ENCODE results near the gene FARP1.

FARP1 gene

GRCh38 chr13:98396071-98396710 lies 253.3 kb downstream of the FARP1 start:
- Histone ChIP-seq H3K36me3 (ENCODE audit: control insufficient read depth, low read length) (no peaks in the 10 kb centered on the region), H3K4me1 (ENCODE audit: control insufficient read depth, low read length) (no peaks in the 10 kb centered on the region), H3F3A (ENCODE audit: control insufficient read depth, insufficient read depth) (no peaks in the 10 kb centered on the region), H3K9me3 (ENCODE audit: control insufficient read depth, insufficient read depth, low read length) (no peaks in the 10 kb centered on the region), H3K4me2 (ENCODE audit: low read length) (no peak overlapping the region), H3K4me3 (ENCODE audit: low read length) (no peak overlapping the region), H3K27ac (ENCODE audit: low read depth, low read length) (no peak overlapping the region), H3K27me3 (ENCODE audit: control insufficient read depth, low read length) (no peaks in the 10 kb centered on the region), H3K9me2 (replicated peaks; ENCODE audit: control insufficient read depth, low read length) (no peaks in the 10 kb centered on the region), H3K79me2 (ENCODE audit: control insufficient read depth, low read length) (no peaks in the 10 kb centered on the region), H4K20me1 (ENCODE audit: control insufficient read depth, insufficient read depth, low read depth, low read length) (no peaks in the 10 kb centered on the region)
- TF ChIP-seq EZH2phosphoT487 (IDR thresholded peaks at IDR 0.05; ENCODE audit: borderline replicate concordance, low read length) (no peak), CTCF (IDR thresholded peaks at IDR 0.05; ENCODE audit: low read depth, low read length, poor library complexity, severe bottlenecking) (no peak)

GRCh38 chr13:98397221-98397620 lies 254.3 kb downstream of the FARP1 start:
- H3K27ac ChIP-seq (ENCODE audit: low read depth, low read length): no peak overlapping the region
- no peaks in the 10 kb centered on the region for H3K9me3 ChIP-seq (ENCODE audit: control insufficient read depth, insufficient read depth, low read length)
- H3F3A ChIP-seq (ENCODE audit: control insufficient read depth, insufficient read depth): no peaks in the 10 kb centered on the region
- no peak overlapping the region for H3K4me2 ChIP-seq (ENCODE audit: low read length)
- no peaks in the 10 kb centered on the region for H3K36me3 ChIP-seq (ENCODE audit: control insufficient read depth, low read length)
- H3K4me3 ChIP-seq (ENCODE audit: low read length): no peak overlapping the region
- H3K79me2 ChIP-seq (ENCODE audit: control insufficient read depth, low read length): no peaks in the 10 kb centered on the region
- H3K4me1 ChIP-seq (ENCODE audit: control insufficient read depth, low read length): no peaks in the 10 kb centered on the region
- no peaks in the 10 kb centered on the region for H3K9me2 ChIP-seq (replicated peaks; ENCODE audit: control insufficient read depth, low read length)
- no peaks in the 10 kb centered on the region for H4K20me1 ChIP-seq (ENCODE audit: control insufficient read depth, insufficient read depth, low read depth, low read length)
- H3K27me3 ChIP-seq (ENCODE audit: control insufficient read depth, low read length): no peaks in the 10 kb centered on the region
- TF ChIP-seq EZH2phosphoT487 (IDR thresholded peaks at IDR 0.05; ENCODE audit: borderline replicate concordance, low read length) (no peak), CTCF (IDR thresholded peaks at IDR 0.05; ENCODE audit: low read depth, low read length, poor library complexity, severe bottlenecking) (no peak)

GRCh38 chr13:98397861-98398260 lies 255.0 kb downstream of the FARP1 start:
- H3F3A ChIP-seq (ENCODE audit: control insufficient read depth, insufficient read depth): no peaks in the 10 kb centered on the region
- TF ChIP-seq EZH2phosphoT487 (IDR thresholded peaks at IDR 0.05; ENCODE audit: borderline replicate concordance, low read length): no peak
- TF ChIP-seq CTCF (IDR thresholded peaks at IDR 0.05; ENCODE audit: low read depth, low read length, poor library complexity, severe bottlenecking): no peak
- H3K9me3 ChIP-seq (ENCODE audit: control insufficient read depth, insufficient read depth, low read length): no peaks in the 10 kb centered on the region
- no peak overlapping the region for H3K4me3 ChIP-seq (ENCODE audit: low read length)
- H4K20me1 ChIP-seq (ENCODE audit: control insufficient read depth, insufficient read depth, low read depth, low read length): no peaks in the 10 kb centered on the region
- no peaks in the 10 kb centered on the region for H3K9me2 ChIP-seq (replicated peaks; ENCODE audit: control insufficient read depth, low read length)
- H3K36me3 ChIP-seq (ENCODE audit: control insufficient read depth, low read length): no peaks in the 10 kb centered on the region
- H3K4me2 ChIP-seq (ENCODE audit: low read length): no peak overlapping the region
- H3K4me1 ChIP-seq (ENCODE audit: control insufficient read depth, low read length): no peaks in the 10 kb centered on the region
- no peak overlapping the region for H3K27ac ChIP-seq (ENCODE audit: low read depth, low read length)
- H3K79me2 ChIP-seq (ENCODE audit: control insufficient read depth, low read length): no peaks in the 10 kb centered on the region
- no peaks in the 10 kb centered on the region for H3K27me3 ChIP-seq (ENCODE audit: control insufficient read depth, low read length)

Measured in DOHH2 (cell line).